Measurements from ENCODE around the gene RECK.

The RECK gene

DNA sequence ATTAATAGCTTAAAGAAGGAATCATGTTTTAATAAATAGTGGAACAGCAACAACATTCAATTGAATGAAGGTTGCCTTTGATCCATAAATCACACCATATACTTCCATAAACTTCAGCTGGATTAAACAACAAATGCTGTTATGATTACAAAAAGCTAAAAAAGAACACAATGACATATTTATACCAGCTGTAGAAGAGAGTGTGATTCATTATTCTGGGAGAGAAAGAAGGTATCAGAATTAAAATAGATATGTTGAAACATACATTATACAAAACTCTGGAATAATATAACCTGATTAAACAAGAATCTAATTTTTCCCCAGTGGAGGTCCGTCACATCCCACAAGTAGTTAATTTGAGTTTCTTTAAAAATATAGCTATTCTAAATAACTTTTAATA, 7.5 kb upstream of the RECK start:
- no peak for TF ChIP-seq FOXP2 (optimal IDR thresholded peaks at IDR 0.05; ENCODE audit: borderline replicate concordance, extremely low read depth, extremely low read length, insufficient read depth)
- no peak for TF ChIP-seq SIN3A (IDR thresholded peaks at IDR 0.05; ENCODE audit: borderline replicate concordance, insufficient read depth, low read length)
- TF ChIP-seq, protein P1, sequence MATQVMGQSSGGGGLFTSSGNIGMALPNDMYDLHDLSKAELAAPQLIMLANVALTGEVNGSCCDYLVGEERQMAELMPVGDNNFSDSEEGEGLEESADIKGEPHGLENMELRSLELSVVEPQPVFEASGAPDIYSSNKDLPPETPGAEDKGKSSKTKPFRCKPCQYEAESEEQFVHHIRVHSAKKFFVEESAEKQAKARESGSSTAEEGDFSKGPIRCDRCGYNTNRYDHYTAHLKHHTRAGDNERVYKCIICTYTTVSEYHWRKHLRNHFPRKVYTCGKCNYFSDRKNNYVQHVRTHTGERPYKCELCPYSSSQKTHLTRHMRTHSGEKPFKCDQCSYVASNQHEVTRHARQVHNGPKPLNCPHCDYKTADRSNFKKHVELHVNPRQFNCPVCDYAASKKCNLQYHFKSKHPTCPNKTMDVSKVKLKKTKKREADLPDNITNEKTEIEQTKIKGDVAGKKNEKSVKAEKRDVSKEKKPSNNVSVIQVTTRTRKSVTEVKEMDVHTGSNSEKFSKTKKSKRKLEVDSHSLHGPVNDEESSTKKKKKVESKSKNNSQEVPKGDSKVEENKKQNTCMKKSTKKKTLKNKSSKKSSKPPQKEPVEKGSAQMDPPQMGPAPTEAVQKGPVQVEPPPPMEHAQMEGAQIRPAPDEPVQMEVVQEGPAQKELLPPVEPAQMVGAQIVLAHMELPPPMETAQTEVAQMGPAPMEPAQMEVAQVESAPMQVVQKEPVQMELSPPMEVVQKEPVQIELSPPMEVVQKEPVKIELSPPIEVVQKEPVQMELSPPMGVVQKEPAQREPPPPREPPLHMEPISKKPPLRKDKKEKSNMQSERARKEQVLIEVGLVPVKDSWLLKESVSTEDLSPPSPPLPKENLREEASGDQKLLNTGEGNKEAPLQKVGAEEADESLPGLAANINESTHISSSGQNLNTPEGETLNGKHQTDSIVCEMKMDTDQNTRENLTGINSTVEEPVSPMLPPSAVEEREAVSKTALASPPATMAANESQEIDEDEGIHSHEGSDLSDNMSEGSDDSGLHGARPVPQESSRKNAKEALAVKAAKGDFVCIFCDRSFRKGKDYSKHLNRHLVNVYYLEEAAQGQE (IDR thresholded peaks at IDR 0.05; ENCODE audit: insufficient read depth in 1 of 2, low read depth in 2 of 2, low read length in 2 of 2) = no peak
- TF ChIP-seq TAF1 (IDR thresholded peaks at IDR 0.05; ENCODE audit: borderline replicate concordance, insufficient read depth, low read length) = no peak
- no peak for TF ChIP-seq POLR2AphosphoS5 (IDR thresholded peaks at IDR 0.05; ENCODE audit: low read depth, low read length)

DNA sequence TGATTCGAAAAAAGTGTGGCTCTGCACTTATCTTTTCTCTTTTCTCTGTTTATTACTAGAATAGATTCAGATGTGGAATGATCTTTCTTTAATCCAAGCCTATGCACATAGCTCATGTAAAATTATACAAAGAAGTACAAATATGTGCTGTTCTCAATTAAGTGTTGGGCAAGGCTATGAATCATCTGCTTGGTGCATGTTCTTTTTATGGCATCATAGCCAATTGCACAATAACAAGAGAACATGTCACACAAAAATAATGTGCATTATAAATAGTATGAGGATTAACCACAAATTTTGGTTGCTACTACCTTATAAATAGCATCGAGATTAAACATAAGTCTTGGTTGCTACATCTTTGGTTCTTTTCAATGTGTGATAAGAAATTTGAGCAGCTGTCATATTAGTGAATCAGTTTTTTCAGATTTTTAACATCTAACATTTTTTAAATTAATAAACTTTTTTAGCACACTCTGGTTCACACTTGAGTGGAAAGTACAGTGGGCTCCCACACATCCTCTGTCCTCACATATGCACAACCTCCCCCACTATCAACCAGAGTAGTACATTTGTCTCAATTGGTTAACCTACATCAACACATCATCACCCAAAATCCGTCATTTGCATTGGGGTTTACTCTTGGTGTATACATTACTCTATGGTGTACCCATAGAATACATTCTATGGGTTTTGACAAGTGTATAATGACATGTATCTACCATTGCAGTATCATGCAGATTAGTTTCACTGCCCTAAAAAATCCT, 6.8 kb upstream of the RECK start:
- TF ChIP-seq FOXP2 (optimal IDR thresholded peaks at IDR 0.05; ENCODE audit: borderline replicate concordance, extremely low read depth, extremely low read length, insufficient read depth) = no peak
- no peak for TF ChIP-seq POLR2AphosphoS5 (IDR thresholded peaks at IDR 0.05; ENCODE audit: low read depth, low read length)
- no peak for TF ChIP-seq TAF1 (IDR thresholded peaks at IDR 0.05; ENCODE audit: borderline replicate concordance, insufficient read depth, low read length)
- TF ChIP-seq, protein P1 (IDR thresholded peaks at IDR 0.05; ENCODE audit: insufficient read depth in 1 of 2, low read depth in 2 of 2, low read length in 2 of 2) = no peak
- TF ChIP-seq SIN3A (IDR thresholded peaks at IDR 0.05; ENCODE audit: borderline replicate concordance, insufficient read depth, low read length) = no peak

DNA sequence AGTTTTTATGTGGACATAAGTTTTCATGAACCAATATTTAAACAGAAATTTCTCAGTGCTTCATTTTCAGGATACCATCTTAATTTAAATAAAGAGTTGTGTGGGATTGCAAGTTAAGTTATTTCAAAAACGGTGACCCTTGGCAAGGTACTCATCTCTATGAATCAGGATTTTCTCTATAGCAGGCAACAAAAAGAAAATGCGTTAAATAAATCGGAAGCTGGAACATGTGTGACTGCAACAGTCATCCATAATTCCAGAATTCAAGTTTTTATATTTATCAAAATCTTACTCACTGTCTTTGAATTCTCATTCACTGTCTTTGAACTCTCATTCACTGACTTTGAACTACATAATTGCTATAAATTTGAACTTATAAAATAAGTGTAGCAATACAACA, 5.8 kb upstream of the RECK start:
- no peak for TF ChIP-seq FOXP2 (optimal IDR thresholded peaks at IDR 0.05; ENCODE audit: borderline replicate concordance, extremely low read depth, extremely low read length, insufficient read depth)
- no peak for TF ChIP-seq SIN3A (IDR thresholded peaks at IDR 0.05; ENCODE audit: borderline replicate concordance, insufficient read depth, low read length)
- TF ChIP-seq, protein P1 (IDR thresholded peaks at IDR 0.05; ENCODE audit: insufficient read depth in 1 of 2, low read depth in 2 of 2, low read length in 2 of 2) = no peak
- TF ChIP-seq TAF1 (IDR thresholded peaks at IDR 0.05; ENCODE audit: borderline replicate concordance, insufficient read depth, low read length) = no peak
- TF ChIP-seq POLR2AphosphoS5 (IDR thresholded peaks at IDR 0.05; ENCODE audit: low read depth, low read length) = no peak

DNA sequence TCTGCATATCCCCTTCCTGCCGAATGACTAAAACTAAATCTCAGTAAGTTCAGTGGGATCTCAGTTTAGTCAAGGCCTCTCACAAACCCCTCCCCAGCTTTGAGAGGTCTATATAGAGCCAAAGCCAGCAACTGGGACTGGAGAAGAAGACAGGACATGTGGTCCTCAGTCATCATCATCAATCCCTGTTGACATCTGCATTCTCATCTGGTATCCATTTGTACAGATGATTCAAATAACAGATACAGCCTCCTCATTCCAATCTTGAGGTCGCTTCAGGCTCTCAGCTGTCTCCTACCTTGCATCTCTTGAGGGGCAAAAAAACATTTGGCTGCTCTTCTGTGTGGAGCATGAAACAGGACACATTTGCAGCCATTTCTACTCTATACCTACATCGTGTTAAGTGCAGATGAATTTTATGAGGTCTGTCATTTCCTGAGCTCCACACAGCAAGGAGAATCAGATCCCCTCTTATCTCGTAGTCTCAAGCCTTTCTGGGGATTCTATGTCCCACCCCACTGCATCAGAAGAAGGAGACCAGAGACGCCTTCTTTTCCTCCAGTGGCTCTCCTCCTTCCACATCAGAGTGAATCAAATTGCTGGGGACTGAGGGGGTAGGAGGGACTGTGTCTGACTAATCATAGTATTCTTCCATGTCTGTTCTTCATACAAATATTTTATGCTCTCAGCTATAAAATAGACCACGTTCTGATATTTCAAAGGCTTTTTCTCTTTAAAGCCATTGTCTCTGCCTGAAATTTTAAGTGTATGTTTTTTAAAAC, 4.7 kb upstream of the RECK start:
- TF ChIP-seq, protein P1 (IDR thresholded peaks at IDR 0.05; ENCODE audit: insufficient read depth in 1 of 2, low read depth in 2 of 2, low read length in 2 of 2) = no peak
- TF ChIP-seq TAF1 (IDR thresholded peaks at IDR 0.05; ENCODE audit: borderline replicate concordance, insufficient read depth, low read length) = no peak
- no peak for TF ChIP-seq FOXP2 (optimal IDR thresholded peaks at IDR 0.05; ENCODE audit: borderline replicate concordance, extremely low read depth, extremely low read length, insufficient read depth)
- no peak for TF ChIP-seq POLR2AphosphoS5 (IDR thresholded peaks at IDR 0.05; ENCODE audit: low read depth, low read length)
- no peak for TF ChIP-seq SIN3A (IDR thresholded peaks at IDR 0.05; ENCODE audit: borderline replicate concordance, insufficient read depth, low read length)

All from PFSK-1 (cell line).